ENCODE measurements around the gene GFPT1.
"Not testable (repeated sequence)": the region's sequence is repeated elsewhere in the genome, so short reads cannot be mapped to it uniquely, and the experiment has no call there.

The GFPT1 gene

DNA sequence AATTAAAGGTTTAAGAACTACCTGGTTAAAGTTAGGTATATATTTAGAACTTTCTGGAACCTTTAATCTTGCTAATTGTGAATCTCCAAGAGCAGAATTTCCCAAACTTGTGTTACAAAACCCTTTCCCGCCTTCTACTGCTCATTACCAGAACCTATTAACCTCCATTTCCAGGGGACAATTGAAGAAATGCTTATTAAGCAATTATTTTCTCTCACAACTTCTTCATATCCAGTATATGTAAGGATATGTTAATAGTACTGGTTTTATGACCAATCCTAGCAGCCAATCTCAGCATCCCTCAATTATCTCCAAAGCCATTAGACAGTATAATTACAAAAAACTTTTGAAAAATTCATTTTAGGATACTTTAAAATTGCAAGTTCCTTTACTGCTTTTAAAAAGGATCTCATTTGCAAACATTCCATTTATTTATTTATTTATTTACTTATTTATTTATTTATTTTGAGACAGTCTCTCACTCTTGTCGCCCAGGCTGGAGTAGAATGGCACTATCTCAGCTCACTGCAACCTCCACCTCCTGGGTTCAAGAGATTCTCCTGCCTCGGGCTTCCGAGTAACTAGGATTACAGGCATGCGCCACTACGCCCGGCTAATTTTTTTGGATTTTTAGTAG lies 3.7 kb downstream of the GFPT1 start:
- no peak for DNase-seq (ENCODE audit: low read depth, low spot score)

DNA sequence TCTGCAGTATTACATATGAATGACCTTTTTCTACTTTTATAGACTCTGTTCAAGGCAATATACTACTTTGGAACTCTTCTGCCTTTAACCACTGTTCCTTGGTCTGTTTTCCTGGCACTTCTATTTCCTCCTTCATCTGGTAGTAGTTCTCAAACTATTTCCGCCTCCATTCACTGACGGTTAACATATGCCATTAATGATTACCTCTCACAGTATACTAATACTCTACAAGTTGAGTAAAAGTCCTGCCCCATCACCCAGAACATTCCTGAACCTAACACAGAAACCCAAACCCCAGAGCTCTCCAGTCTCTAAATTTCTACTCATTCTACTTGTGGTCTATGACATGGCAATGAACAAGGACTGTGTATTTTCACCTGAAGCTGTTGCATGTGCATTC lies 4.5 kb downstream of the GFPT1 start:
- DNase-seq (ENCODE audit: low read depth, low spot score): no peak

DNA sequence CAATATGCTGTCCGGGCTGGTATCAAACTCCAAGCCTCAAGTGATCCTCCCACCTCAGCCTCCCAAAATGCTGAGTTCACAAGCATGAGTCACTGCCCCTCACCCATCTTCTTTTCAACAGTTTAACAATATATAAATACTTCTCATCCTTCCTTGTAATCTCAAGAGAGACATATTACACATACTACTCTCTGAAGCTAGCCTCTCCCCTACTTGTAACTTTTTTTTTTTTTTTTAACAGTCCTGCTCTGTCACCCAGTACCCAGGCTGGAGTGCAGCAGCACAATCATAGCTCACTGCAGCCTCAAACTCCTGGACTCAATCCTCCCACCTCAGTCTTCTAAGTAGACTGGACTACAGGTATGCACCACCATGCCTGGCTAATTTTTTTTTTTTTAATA lies 5.7 kb downstream of the GFPT1 start:
- DNase-seq (ENCODE audit: low read depth, low spot score): no peak

DNA sequence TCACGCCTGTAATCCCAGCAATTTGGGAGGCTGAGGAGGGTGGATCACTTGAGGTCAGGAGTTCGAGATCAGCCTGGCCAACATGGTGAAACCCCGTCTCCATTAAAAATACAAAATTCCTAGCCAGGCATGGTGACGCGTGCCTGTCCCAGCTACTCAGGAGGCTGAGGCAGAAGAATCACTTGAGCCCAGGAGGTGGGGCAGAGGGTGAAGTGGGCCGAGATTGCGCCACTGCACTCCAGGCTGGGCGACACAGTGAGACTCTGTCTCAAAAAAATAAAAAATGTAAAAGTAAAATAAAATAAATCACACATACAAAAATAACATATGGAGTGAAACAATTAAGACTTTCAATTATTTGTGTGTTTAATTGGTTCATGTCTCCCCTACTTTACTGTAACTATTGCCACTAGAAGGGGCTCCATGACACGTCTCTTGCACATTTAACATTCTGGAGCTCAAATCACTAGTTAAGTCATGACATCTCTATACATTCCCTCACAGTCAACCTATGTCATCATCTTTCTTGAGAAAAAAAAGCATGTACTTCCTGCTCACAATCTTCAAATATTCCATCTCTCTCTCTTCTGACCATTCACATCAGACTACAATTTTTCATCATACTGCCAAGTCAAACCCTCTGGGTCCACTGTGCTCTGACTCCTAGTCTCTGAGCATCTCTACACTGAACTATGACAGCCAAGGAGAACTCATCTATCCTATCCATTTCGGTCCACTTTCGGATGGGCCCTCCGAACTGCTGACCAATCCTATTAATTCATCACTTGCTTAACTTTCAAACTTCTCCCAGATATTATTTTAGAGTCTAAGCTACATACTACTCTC lies 6.7 kb downstream of the GFPT1 start:
- no peak for DNase-seq (ENCODE audit: low read depth, low spot score)

DNA sequence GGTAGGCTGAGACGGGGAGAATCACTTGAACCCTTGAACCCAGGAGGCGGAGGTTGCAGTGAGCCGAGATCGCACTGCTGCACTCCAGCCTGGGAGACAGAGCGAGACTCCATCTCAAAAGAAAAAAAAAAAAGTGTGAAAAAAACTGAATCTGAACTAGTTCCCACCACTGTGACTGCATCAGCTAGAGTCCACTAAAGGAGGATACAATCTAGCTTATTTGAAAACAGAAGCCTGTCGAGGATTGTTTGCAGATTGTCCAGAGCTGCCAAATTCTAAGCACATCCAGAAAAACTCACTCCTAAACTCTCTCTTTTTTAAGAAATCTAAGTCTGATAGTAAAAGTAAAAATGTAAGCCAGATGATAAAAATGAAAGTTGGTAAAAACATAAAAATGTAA lies 10.6 kb downstream of the GFPT1 start:
- DNase-seq (ENCODE audit: low read depth, low spot score): no peak

DNA sequence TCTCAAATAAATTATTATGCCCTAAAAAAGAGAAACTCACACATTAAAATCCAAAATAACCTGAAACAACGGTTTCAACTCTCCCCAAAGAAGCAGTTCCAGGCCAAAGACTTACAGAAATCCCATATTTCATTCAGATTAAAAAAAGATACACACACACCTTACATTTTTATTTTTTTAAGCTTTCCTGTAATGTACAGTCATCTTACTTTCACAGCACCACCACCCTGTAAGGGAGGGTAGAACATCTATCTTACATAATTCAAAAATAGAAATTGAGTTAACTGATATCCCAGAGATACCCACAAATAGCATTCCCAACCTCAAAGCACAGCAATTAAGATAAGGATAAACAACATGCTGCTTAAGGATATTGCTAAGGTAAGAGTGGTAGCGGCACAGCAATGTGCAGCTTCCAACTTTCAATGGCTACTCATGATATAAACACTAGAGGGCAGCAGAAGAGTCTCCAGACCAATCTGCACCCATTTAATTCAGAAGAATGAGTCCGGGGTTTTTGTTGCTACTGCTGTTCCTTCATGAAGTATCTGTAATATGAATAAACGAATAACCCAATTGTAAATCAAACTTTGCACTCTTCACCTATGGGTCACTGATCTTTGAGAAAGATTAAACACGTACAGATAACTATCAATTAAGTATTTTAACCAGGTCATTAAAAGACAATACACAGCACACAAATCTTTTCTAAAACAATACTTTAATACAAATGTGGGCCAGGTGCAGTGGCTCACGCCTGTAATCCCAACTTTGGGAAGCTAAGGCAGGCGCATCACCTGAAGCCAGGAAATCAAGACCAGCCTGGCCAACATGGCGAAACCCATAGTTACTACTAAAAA lies 11.3 kb downstream of the GFPT1 start:
- DNase-seq (ENCODE audit: low read depth, low spot score): no peak

DNA sequence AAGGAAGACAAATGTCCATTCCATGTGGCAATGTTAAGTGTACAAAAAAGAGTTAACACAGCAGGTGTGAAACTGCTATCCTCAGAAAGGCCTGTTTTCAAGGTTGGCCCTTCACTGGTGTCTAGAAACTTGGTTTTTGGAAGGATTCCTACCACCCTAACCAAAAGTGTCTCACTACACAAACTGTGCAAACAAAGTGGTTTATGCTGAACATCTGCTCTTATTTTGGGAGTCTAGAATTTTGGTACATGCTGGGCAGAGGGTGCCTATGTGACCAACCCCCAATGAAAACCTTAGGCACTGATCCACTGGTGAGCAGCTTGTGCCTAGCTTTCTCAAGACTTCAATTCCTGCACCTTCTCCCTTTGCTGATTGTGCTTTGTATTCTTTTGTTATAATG lies 14.3 kb downstream of the GFPT1 start:
- DNase-seq (ENCODE audit: low read depth, low spot score): no peak

DNA sequence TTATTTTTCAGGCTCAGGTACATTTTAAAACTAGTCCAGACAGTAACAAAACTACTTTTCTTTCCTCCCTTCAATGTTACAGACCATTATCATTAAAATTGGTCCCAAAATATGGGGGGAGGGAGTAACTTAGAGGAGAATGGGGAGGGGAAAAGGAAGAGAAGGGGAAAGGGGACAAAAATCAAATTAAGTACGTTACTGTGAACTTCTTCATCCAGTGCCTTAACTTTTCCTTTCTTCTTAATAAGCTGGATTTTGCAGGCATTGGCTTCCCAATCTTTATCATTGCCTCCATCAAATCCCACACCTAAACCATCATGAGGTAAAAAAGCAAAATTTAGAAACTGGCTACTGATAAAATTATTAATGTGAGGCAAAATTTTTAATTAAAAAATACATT lies 17.2 kb downstream of the GFPT1 start:
- DNase-seq (ENCODE audit: low read depth, low spot score): no peak

DNA sequence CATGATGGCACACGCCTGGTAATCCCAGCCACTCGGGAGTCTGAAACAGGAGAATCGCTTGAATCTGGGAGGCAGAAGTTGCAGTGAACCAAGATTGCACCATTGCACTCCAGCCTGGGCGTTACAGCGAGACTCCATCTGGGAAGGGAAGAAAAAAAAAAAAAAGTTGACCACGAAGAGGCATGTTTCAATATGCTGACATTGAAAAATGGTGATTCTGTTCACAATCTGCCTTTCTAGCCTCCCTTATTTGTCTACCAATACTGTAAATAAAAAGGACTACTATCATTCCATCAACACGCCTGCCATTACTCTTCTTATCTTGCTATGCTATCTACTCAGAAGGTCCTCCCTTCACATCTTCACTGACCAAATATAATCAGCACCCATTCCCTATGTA lies 18.4 kb downstream of the GFPT1 start:
- DNase-seq (ENCODE audit: low read depth, low spot score): no peak

DNA sequence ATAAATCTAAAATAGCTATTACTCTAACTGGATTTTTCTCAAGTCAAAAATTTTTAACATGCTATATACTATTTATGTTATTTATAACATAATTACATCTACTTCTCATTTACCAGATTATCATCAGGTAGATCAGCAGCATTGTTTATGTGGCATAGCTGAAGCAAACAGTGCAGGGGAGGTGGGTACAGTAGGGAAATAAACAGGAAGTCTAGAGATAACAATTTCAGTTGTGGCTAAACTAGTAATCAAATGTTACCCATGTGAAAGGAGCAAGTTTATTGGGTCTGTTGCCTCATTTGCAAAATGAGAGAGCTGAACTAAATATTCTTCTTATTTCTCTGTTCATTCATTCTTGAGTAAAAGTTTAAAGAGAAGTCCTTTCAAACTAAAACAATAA lies 27.7 kb downstream of the GFPT1 start:
- DNase-seq (ENCODE audit: low read depth, low spot score): no peak

DNA sequence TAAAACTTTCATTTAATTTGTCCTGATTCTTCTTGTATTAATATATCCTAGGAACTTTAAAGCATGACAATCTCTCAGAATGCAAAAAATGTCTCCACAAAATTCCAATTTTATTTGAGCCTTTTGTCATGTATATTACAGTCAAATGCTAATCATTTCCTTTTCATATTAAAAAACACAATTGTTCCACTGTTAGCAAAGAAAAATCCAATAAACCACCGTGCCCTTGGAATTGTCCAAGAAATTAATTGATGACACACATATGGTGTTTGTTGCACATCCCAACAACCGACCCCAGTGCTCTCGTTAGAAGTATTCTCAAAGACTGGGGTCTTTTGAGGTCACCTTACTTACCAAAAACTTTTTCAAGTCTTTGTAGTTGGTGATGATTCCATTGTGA lies 28.1 kb downstream of the GFPT1 start:
- no peak for DNase-seq (ENCODE audit: low read depth, low spot score)

DNA sequence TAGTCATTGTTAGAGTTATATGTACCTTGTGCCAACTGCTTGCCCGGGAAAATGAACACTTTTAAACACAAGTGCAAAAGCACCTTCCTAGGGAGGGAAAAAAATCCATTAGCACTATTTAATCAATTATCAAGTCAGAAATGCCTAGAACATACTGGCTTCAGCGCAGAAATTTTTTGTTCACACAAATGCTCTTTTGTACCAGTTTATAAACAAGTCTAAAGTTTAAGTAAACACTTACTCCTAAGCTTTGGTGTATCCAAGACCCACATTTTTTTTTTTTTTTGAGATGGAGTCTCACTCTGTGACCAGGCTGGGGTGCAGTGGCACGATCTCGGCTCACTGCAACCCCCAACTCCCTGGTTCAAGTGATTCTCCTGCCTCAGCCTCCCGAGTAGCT lies 30.6 kb downstream of the GFPT1 start:
- no peak for DNase-seq (ENCODE audit: low read depth, low spot score)

DNA sequence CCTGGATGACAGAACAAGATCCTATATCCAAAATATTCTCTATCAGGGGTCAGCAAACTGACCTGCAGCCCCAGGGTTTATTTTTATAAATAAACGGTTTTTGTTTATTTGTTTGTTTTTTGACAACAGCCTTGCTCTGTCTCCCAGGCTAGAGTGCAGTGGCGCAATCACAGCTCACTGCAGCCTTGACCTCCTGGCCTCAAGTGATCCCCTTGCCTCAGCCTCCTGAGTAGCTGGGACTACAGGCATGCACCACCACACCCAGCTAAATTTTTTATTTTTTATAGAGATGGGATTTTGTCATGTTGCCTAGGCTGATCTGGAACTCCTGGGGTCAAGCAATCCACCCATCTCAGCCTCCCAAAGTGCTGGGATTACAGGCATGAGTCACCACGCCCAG lies 32.1 kb downstream of the GFPT1 start:
- DNase-seq (ENCODE audit: low read depth, low spot score): not testable (repeated sequence)

DNA sequence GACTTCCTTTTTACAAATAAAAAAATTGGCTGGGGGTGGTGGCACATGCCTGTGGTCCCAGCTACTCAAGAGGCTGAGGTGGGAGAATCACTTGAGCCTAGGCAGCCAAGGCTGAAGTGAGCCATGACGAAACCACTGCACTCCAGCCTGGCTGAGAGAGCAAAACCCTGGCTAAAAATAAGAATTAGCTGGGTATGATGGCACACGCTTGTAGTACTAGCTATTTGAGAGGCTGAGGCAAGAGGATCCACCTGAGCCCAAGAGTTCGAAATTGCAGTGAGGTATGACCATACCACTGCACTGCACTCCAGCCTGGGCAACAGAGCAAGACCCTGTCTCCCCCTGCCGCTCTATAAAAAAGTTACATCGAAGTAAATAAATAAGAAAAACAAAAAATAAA lies 33.7 kb downstream of the GFPT1 start:
- DNase-seq (ENCODE audit: low read depth, low spot score): peak; percentile 10

DNA sequence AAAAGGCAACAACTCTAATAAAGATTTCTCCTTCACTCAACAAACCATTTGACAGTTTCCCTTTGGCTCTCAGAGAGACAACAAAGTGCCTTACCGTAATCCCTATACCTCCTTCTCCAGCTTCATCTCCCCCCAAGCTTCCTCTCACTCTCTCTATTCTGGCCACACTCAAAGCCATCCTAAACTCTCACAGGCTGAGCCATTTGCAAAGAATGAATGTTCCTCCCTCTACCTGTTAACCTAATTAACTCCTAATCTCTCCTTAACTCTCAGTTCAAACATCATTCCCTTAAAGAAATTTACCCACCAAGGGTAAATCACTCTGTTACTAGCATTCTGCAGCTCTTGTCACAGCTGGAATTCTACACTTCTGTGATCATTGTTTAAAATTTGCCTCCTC lies 38.2 kb downstream of the GFPT1 start:
- DNase-seq (ENCODE audit: low read depth, low spot score): no peak

DNA sequence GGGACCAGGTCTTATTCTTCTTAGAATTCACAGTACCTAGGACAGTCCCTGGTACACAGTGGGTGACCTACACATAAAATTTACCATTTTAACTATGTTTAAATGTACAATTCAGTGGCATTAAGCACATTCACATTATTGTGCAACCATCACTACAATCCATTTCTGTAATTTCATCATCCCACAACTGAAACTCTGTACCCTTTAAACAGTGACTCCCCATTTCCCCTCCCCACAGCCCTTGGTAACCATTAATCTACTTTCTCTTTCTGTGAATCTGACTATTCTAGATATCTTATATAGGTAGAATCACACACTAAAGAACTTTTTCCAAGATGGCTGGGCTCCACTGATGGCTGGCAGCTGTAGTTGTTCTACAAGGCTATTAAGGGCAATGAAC lies 41.6 kb downstream of the GFPT1 start:
- no peak for DNase-seq (ENCODE audit: low read depth, low spot score)

DNA sequence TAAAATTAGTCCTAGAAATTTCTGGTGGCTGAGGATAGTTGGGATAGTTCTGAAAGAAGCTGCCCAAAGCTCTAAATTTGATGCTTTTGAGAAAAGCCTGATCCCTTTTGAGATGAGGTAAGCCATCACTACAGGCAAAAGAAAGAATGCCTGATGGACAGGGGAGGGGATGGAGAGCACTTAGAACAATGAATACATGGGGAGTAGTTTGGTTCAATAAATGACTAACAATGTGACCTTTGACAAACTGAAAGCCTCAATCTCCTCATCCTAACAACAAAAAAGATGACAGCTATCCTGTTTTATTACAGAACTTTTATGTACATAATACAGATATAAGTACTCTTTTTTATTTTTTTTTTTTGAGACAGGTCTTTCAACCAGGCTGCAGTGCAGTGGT lies 42.7 kb downstream of the GFPT1 start:
- no peak for DNase-seq (ENCODE audit: low read depth, low spot score)

DNA sequence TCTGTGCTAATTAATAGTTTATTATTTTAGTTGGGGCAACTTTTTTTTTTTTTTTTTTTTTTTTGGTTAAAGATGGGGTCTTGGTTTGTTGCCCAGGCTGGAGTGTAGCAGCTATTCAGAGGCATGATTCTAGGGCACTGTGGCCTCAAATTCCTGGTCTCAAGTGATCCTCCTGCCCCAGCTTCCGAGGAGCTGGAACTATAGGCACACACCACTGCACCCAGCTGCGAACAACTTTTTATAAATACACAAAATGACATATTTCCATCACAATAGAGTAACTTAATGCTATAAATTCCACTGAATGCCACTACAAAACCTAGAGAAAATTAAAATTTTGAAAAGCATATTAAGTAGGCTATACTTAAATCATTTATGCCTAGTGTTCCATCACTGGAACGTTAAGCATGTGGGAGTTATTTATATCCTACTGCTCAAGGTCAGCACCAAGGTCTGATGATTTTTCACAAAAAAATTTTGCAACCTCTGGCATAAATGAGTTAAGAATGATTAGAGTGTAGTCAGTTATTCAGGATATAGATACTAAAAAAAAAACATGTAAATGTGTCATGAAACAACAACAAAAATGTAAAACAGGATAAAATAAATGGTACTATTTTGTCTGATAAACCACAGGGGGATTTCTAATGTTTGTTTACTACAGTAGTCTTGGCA lies 46.8 kb downstream of the GFPT1 start:
- no peak for DNase-seq (ENCODE audit: low read depth, low spot score)

DNA sequence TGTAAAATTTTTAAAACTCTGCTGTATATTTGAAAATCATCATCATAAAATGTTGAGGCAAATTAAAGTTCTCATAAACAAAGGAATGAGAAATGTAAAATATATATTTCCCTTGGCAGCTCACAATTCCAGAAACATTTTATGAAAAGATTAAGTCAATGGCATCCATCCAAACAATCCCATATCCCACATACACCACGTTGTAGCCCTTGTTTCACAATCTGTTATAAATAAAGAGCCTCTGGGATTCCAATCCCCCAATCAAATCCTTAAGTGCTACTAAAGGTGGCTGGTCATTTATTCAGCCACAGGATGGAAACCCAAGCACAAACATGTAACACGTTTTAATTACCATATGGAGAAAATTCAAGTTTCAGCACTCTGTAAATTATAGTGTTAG lies 51.7 kb downstream of the GFPT1 start:
- DNase-seq (ENCODE audit: low read depth, low spot score): no peak

DNA sequence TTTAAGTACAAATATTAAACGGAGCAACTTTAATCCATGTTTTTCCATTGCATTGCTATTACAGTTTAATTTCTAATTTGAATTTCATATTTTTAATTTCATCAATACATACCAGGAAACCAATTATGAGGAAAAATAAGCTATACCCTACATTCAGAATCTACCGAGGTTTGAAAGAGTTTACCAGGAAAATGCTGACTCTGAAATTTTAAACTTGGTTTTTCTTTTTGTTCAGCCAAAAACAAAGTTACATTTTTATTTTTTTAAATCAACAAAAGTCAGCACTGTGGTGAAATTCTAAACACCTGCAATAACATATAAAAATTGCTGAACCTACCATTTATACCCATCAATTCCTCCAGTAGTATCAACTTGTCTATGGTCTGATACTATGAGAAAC lies 53.7 kb downstream of the GFPT1 start:
- DNase-seq (ENCODE audit: low read depth, low spot score): no peak

DNA sequence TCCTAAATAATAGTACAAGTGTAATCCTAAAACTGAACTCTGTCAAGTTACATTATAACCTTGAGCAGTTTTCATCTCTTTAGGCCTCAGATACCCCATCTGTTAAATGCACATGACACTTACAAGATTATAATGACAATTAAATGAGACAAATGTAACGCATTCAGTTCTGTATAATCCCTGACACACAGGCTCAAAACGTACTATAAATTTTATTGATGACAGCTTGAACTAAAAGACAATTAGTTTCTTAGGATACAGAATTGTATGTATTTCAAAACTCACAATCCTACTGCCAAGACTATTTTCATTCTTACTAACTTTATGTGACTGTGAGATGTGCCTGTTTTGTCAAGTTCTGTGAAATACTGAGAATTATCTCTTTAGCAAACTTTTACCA lies 56.2 kb downstream of the GFPT1 start:
- no peak for DNase-seq (ENCODE audit: low read depth, low spot score)

DNA sequence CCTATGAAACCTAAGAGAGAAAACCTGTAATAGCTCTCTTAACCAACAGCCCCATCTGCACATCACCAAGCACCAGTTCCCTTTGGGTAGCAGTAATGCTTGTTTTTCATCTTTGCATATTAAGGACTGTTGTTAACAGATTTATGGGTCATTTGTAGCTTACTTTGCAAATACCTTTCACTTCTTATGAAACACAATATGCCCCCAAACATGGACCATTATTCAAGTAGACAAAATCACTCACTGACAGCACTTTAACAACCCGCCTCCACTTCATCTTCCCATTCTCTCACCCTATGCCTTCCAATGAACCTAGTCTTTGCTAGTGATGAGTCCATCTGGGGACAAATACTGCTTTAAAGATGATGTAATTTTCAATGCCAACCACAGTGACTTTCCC lies 64.4 kb downstream of the GFPT1 start:
- DNase-seq (ENCODE audit: low read depth, low spot score): no peak

Data from astrocyte of the hippocampus (primary cell).